Ovary (tissue), 9 donors: ENCODE results near the gene FAR2. TPM values are rescaled to one million over a fixed set of nuclear protein-coding genes. Genes with fewer than 3 reads are reported as not detected.
"Not testable (repeated sequence)": the region's sequence is repeated elsewhere in the genome, so short reads cannot be mapped to it uniquely, and the experiment has no call there.

Source experiments
- DNase-seq, 5 donors: peaks; one replicate each; pipeline ENCODE4 v3.0.0-alpha.2; 2019 to 2020
- H3K27ac ChIP-seq, 2 donors: fragments of 200-600 bp; one replicate each; pipeline versions ENCODE4 v1.5.1 to v1.8.0; 2019 to 2022
- H3K27me3 ChIP-seq: fragments of 200-600 bp; one replicate; pipeline ENCODE4 v1.8.0; 2022
- H3K36me3 ChIP-seq: fragments of 200-600 bp; sonication (generic); one replicate; pipeline ENCODE4 v1.5.1; 2019
- H3K4me1 ChIP-seq: one replicate; pipeline ENCODE4 v1.8.1; 2013; ENCODE audit warnings: mild to moderate bottlenecking, moderate library complexity; ENCODE audit not compliant: insufficient read depth
- H3K4me3 ChIP-seq: fragments of 200-600 bp; sonication (generic); one replicate; pipeline ENCODE4 v1.5.1; 2017
- H3K9me3 ChIP-seq, 2 donors: fragments of 200-600 bp in 1 of 2; sonication (generic) in 1 of 2; one replicate each; pipeline versions ENCODE4 v1.5.1 to v1.8.1; 2013 to 2019; ENCODE audit warnings: mild to moderate bottlenecking in 1 of 2, moderate library complexity in 1 of 2
- EP300 ChIP-seq: sonication (generic); formaldehyde crosslinking; IDR thresholded peaks from one replicate; pipeline ENCODE4 v1.6.1; 2017; ENCODE audit warnings: antibody characterized with exemption
- POLR2A ChIP-seq: fragments of 450-650 bp; IDR thresholded peaks from one replicate; pipeline ENCODE4 v1.6.1; 2017; ENCODE audit warnings: antibody characterized with exemption, mild to moderate bottlenecking, moderate library complexity
- WGBS, 3 donors: extraction: QIAGEN DNeasy Blood & Tissue Kit in 1 of 3; methylation state at CpG; one replicate each; pipeline versions ENCODE4 v1.1.5 to v1.1.7; 2013 to 2017; 5-methylcytosine and 5-hydroxymethylcytosine counted together
- intact Hi-C, 4 donors: fragments of 100-400 bp; cut with DNase I; formaldehyde crosslinking; loops; one replicate each; pipeline versions ENCODE4 v1.11.0 to v1.15.1; 2022 to 2023
- polyA plus RNA-seq, 2 donors: library from polyadenylated mRNA; stranded (reverse); fragments of 200-250 nt in 1 of 2; fragments of 350-450 nt in 1 of 2; fragmentation: Illumina TruSeq in 1 of 2; extraction: RNeasy Lipid Tissue Mini Kit (QIAGEN cat#74804) in 1 of 2; gene quantifications; one replicate each; pipeline ENCODE4 v1.2.3, GENCODE V29; 2013 to 2014
- total RNA-seq, 7 donors: library from RNA; depleted of rRNA in 2 of 7; stranded (reverse); fragments of >200 nt in 2 of 7; fragmentation: NEBNext Ultra II Directional in 3 of 7; extraction: Animal tissue kit (Norgen Biotek cat#: 25700) in 3 of 7; gene quantifications; one replicate each; pipeline versions ENCODE4 v1.1.0 to v1.2.4, GENCODE V29; 2016 to 2023
- TF ChIP-seq, protein P1 (sequence below), 3 donors: fragments of 450-650 bp in 2 of 3; fragments of 200-600 bp in 1 of 3; IDR thresholded peaks; one replicate each; pipeline versions ENCODE4 v1.5.1 to v1.8.0; 2016 to 2022; ENCODE audit warnings: antibody characterized with exemption in 3 of 3, mild to moderate bottlenecking in 1 of 3
- donor health status: DM: no; HTN: no; CAD: no; lungs with moderate emphysema.
- donor health status: DM: no; HTN: no; CAD: no.
- donor health status: Bipolar disorder and iron deficiency.
- donor health status: DM: yes; HTN: yes; CAD: no.
- donor health status: DM: no; HTN: no; CAD: no.
- donor health status: DM: yes; HTN: yes; CAD: no.

FAR2 gene
- total and polyA plus RNA-seq, 9 donors, result 0.41 to 5.3 (median 1.5) TPM

DNA sequence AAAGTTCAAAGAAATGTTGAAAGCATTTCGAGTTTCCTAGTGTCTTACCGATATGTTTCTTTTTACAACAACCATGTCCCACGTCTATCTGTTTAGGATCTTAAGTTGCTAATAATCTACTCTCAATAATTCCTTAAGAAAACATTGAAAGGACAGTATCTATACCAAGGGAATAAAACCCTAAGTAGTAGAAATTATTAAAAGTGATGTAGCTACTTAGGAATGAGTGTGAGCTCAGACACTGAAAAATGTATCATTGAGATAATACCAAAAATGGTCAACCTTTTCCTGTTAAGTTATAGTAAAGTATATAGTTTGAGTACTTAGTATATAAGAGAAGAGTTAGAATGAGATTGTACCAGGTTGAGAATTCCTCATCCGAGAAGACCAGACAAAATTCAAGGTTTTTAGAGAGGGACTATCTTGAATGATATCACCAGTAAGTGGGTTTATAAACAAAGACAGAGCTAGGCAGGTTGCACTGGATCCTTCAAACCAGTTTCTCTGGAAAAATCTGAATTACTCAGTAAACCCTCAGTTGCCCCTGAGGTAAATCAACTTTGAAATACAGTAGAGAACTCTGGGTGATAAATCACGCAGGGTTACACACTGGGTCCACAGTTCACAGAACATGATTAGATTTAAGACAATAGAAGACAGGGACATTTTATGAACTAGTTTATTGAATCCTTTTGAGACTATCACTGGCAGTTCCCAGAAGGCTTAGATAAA, 135.1 kb downstream of the FAR2 start:
- 62 to 68% (median 63%) methylated on average over 5 of the region's 5 CpGs for WGBS, 3 donors

DNA sequence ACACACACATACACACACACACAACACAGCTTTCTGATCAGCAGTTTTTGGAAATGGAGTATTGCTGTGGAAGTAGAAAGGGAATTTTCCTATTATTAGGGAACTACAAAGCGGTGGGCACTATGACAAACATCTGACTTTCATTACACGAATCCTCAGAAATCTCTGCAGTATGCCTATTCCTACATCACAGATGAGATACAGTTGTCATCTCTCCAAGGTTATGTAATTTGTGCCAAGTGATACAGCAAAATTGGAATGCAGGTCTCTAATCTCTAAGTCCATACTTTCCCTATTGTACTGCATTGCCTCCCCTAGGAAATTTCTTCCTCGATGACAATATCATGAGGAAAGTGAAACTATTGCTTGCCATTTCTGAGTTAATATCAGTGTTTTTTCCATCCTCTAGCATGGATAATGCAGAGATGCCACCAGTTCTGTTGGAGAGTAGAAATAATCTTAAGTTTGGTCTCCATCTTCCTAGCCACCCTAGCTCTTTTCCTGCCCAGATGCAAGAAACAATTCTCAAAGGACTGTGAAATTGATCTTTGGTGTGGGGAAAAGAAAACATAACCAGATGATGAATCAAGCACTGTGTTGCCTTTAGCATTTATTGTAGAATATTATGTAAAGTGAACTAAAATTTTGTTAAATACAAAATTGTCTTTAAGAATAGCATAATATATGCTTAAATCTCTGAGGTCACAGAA, 137.2 kb downstream of the FAR2 start:
- H3K27me3 ChIP-seq, result no peaks in the 10 kb centered on the region
- intact Hi-C loops, result no loop called here

More for the DNA sequence above, 135.1 kb downstream of the FAR2 start:
- no peak for DNase-seq
- no peak overlapping the region for H3K4me3 ChIP-seq
- H3K9me3 ChIP-seq, result no peaks in the 10 kb centered on the region
- H3K4me1 ChIP-seq, result no peaks in the 10 kb centered on the region
- TF ChIP-seq POLR2A (no peak), EP300 (no peak)
- TF ChIP-seq, protein P1, sequence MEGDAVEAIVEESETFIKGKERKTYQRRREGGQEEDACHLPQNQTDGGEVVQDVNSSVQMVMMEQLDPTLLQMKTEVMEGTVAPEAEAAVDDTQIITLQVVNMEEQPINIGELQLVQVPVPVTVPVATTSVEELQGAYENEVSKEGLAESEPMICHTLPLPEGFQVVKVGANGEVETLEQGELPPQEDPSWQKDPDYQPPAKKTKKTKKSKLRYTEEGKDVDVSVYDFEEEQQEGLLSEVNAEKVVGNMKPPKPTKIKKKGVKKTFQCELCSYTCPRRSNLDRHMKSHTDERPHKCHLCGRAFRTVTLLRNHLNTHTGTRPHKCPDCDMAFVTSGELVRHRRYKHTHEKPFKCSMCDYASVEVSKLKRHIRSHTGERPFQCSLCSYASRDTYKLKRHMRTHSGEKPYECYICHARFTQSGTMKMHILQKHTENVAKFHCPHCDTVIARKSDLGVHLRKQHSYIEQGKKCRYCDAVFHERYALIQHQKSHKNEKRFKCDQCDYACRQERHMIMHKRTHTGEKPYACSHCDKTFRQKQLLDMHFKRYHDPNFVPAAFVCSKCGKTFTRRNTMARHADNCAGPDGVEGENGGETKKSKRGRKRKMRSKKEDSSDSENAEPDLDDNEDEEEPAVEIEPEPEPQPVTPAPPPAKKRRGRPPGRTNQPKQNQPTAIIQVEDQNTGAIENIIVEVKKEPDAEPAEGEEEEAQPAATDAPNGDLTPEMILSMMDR (IDR thresholded peaks at IDR 0.05), result no peak
- intact Hi-C loops, result no loop called here
- no peaks in the 10 kb centered on the region for H3K36me3 ChIP-seq
- no peaks in the 10 kb centered on the region for H3K27me3 ChIP-seq
- H3K27ac ChIP-seq, result no peak overlapping the region

DNA sequence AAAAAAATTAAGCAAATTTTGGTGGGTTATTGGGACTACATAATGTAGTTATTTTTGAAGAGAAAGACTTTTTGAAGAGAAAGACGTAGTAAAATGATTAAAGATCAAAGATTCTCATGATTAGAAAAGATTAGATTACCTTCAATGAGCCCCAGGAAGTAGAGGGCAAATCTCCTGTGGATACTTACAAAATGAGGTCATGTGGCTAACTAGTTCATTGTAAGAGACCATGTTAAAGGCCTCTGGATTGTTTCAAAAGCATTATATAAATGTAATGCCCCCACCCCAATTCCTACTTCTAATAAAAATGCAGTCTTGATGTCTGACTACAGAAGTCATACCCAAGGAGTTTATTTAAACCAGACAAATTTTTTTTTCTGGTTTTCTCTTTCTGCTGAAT, 138.5 kb downstream of the FAR2 start:
- H3K27ac ChIP-seq, result no peak overlapping the region
- H3K9me3 ChIP-seq, result no peaks in the 10 kb centered on the region
- H3K27me3 ChIP-seq, result no peaks in the 10 kb centered on the region
- intact Hi-C loops, result no loop called here
- no peaks in the 10 kb centered on the region for H3K36me3 ChIP-seq
- TF ChIP-seq, protein P1 (IDR thresholded peaks at IDR 0.05), result no peak
- TF ChIP-seq EP300 (no peak), POLR2A (no peak)
- DNase-seq, result no peak
- no peak overlapping the region for H3K4me3 ChIP-seq
- no peaks in the 10 kb centered on the region for H3K4me1 ChIP-seq
- 52 to 67% (median 59%) methylated on average over 1 of the region's 1 CpG for WGBS, 3 donors

More for the DNA sequence above, 137.2 kb downstream of the FAR2 start:
- Histone ChIP-seq H3K4me1 (no peaks in the 10 kb centered on the region), H3K27ac (no peak overlapping the region), H3K36me3 (no peaks in the 10 kb centered on the region), H3K4me3 (no peak overlapping the region), H3K9me3 (no peaks in the 10 kb centered on the region)
- WGBS, 3 donors, result 68 to 76% (median 68%) methylated on average over 3 of the region's 3 CpGs
- no peak for DNase-seq
- TF ChIP-seq, protein P1 (IDR thresholded peaks at IDR 0.05), result no peak
- no peak for TF ChIP-seq POLR2A
- no peak for TF ChIP-seq EP300

DNA sequence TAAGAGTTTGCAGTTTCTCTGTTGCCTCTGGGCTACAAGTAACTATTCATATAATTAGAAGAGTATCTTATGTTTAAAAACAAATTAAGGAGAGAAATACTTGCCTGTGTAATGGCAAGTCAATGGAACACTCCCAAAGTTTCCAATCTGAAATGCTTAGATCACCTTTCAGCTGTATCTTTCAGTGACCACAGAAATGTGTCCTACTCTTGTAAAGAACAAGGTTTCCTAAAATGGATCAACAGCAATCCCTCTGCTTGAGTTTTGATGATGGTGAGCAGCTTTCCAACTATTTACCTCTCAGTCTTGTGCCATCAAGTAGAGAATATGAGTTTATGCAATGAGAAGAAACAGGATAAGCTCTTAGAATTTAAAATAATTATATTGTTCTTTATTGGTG, 139.0 kb downstream of the FAR2 start:
- Histone ChIP-seq H3K27me3 (no peaks in the 10 kb centered on the region), H3K4me3 (no peak overlapping the region), H3K9me3 (no peaks in the 10 kb centered on the region), H3K36me3 (no peaks in the 10 kb centered on the region), H3K27ac (no peak overlapping the region), H3K4me1 (no peaks in the 10 kb centered on the region)
- DNase-seq, result no peak
- intact Hi-C loops, result no loop called here
- TF ChIP-seq, protein P1 (IDR thresholded peaks at IDR 0.05), result no peak
- TF ChIP-seq EP300, result no peak
- TF ChIP-seq POLR2A, result no peak

DNA sequence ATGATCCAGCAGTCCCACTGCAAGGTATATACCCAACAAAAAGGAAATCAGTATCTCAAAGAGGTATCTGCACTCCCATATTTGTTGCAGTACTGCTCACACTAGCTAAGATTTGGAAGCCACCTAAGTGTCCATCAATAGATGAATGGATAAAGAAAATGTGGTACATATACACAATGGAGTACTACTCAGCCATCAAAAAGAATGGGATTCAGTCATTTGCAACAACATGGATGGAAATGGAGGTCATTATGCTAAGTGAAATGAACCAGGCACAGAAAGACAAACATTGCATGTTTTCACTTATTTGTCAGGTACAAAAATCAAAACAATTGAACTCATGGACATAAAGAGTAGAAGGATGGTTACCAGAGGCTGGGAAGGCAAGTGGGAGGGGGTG, 141.4 kb downstream of the FAR2 start:
- H3K27ac ChIP-seq, DNase-seq, H3K4me3 ChIP-seq, H3K4me1 ChIP-seq, intact Hi-C loops, H3K27me3 ChIP-seq, H3K9me3 ChIP-seq, H3K36me3 ChIP-seq: not testable (repeated sequence)
